GM21619 (cell line): ENCODE results near the gene LETM1.

Experiments
- ATAC-seq: cut with Tn5 transposase; IDR thresholded peaks from one replicate; pipeline ENCODE4 v1.9.1; 2021; ENCODE audit not compliant: unreplicated experiment

LETM1 gene

DNA sequence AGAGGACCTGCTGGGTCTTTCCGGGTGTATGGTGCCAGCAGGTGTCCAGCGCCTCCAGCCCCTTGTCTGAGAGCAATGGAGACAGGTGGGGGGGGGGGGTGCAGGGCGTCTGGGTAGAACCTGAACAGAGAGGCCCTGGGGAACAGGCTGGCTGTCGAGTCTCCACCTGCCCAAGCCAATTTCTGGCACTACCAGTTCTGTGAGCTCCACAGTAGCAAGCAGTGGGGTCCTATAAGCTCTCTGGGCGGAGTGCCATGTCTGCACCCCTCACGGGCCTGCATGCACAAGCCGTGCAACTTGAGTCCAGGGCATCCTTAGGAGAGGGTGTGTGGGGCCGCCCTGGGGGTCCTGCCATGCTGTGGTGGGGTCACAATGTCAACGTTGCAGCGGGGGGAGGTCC is 72.9 kb downstream of the LETM1 start:
- no peak for ATAC-seq

DNA sequence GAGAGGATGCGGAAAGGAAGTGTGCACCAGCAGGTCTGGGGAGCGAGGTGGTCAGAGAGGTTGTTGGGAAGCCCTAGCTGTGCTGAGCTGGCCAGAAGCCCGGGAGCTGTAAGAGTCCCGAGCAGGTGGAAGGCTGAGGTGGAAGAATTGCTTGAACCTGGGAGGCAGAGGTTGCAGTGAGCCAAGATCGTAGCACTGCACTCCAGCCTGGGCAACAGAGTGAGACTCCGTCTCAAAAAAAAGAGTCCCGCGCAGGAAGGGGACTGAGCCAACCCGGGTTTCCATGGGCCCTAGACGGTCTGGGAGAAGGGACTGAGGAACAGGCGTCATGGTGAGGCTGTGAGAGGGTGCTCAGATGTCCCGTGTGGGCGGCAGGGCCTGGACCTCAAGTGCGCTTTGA is 75.5 kb downstream of the LETM1 start:
- ATAC-seq: no peak

GRCh38 chr4:1779588-1780382 is 76.2 kb downstream of the LETM1 start:
- no peak for ATAC-seq

- no peak for ATAC-seq
Measured at GRCh38 chr4:1778642-1779392, 77.1 kb downstream of the LETM1 start.

GRCh38 chr4:1777822-1778641 is 77.9 kb downstream of the LETM1 start:
- no peak for ATAC-seq

DNA sequence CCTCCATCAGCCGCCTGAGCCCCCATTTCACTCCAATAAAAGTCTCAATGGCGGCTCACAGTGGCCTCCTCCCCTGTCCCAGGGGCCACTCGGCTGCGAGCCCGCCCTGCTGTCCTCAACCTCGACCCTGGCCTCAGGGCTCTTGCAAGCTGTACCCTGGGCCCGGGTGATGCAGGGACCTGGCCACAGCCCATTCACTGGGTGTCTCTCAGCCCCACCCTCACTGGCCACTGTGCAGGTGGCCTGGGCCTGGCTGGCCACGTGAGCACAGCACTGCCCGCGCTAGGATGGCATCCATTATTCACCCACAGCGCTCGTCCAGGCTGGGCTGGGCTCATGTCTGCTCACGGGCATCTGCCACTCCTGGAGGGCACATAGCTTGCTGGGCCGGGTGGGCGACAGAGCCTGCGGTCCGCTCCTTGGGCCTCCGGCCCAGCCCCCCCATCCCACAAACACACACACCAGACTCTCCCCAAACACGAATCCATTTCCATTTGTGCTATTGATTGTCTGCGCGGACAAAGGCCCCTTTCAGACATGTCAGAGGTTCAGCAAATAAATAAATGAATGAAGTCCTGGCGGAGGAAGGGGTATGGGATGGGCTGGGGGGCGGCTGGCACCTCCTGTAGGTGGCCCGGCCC is 79.3 kb downstream of the LETM1 start:
- no peak for ATAC-seq

DNA sequence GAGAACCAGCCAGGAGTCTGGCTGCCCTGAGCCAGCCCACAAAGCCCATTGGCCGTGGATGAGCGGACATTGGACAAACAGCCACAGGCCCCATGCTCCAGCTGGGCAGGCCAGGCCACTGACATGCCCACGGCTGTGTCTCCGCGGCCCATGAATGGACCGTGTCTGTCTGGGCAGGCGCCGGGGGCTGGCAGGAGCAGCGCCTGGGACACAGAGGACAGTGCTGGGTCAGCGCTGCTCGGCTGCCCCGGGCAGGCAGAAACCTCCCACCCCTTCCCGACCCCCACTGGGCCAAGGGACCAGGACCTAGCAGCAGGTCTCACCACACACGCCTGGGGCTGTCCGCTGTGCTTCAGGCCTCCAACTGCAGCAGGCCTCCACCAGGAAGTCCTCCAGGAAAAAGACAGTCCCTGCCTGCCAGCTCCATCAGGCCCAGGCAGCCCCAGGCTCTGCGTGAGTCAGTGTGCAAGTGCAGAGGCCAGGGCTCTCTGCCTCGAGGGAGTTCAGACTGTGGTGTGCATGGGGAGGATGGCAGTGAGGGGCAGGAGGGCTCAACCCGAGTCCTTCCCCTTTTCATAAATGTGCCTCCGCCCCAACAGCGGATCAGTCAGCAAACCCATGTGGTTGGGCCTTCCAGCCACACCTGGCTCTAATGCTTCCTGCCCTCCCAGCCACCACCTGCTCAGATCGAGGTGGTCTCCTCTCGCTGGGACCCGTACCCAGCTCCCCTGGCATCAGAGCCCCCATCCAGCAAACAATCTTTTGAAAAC is 80.0 kb downstream of the LETM1 start:
- no peak for ATAC-seq

- no peak for ATAC-seq
Measured at GRCh38 chr4:1773754-1774153, 82.2 kb downstream of the LETM1 start.

DNA sequence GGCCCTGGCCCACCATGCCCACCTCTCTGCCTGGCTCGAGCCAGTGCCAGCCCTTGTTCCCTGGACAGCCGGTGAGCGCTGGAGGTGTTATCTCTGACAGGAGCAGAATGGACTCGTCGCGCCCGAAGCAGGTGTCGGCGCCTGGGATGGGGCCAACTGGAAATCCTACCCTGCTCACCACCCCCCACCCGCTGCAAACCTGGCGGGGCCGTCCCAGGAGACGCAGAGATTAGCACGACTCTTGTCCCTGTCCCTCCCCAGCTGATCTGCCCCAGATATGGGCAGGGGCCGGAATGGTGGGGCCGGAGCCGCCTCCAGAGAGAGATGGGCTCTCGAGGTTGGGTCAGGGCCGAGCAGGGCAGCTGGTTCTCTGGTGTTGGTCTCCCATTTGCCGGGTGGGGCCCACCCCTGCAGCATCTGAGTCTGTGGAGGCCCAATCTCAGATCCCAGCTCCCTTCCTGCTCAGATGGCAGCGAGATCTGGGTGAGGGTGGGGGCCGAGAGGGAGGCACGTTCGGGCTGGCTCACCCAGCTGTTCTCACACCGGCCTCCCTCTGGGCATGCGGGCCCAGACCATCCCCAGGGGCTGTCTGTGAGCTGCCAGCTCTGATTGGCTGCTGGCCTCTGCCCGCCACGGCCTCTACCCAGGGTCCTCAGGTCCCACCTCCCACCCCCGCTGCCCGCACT is 83.0 kb downstream of the LETM1 start:
- ATAC-seq: no peak

- ATAC-seq: no peak
Measured at GRCh38 chr4:1771555-1772305, 84.2 kb downstream of the LETM1 start.

DNA sequence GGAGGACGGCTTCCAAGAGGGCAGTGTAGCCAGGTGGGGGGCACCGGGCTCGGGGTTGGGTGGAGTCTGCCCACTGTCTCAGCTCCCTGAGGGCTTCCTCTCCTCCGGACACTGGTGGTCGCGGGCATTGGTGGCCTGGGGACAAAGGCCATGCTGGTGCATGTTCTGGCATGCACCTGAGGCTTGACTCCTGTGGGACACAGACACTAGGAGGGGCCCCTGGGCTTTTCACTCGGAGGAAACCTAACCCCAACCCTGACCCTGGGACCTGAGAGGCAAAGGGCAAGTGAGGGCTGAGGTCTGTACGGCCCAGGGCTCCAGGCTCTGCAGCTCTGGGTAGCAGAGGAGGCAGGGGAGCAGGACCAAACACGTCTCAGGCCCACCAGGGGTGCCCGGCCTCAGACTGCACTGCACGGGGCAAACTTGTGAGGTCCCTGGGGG is 85.1 kb downstream of the LETM1 start:
- ATAC-seq: no peak

DNA sequence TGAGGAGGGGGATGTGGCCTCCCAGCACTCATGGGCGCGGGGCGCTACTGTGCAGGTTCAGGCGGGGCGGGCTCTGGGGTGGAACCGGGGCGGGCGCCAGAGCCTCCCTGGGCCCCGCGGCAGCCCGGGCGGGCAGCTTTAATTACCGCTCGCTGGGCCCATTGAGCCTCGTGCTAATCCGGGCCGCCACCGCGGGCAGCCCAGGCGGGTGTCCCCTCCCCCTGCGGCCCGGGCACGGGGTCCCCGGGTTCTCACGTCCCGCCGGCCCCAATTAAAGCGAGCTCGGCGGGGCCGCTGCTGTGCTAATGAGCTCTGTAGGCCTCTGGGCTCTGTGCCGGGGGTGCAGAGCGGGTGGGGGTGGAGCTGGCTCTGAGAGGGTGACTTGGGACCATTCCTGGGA is 85.7 kb downstream of the LETM1 start:
- no peak for ATAC-seq

DNA sequence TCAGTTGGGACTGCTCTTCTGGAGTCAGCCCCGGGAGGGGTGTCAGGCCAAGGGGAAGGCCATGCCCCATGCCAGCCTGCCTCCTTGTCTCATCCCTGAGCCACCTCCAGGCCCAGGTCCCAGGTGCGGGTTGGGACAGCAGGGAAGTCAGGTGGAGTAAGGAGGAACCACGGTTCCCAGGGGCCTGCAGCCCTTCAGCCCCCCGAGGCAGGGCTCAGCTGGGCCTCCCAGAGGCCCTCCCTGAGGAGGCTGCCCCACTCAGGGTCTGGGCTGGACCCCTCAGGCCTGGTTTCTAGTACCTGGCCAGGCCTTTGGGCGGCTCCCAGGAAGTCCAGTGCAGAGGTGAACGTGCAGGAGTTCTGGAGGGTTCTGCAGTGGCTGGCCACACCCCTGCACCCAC is 86.3 kb downstream of the LETM1 start:
- ATAC-seq: no peak

DNA sequence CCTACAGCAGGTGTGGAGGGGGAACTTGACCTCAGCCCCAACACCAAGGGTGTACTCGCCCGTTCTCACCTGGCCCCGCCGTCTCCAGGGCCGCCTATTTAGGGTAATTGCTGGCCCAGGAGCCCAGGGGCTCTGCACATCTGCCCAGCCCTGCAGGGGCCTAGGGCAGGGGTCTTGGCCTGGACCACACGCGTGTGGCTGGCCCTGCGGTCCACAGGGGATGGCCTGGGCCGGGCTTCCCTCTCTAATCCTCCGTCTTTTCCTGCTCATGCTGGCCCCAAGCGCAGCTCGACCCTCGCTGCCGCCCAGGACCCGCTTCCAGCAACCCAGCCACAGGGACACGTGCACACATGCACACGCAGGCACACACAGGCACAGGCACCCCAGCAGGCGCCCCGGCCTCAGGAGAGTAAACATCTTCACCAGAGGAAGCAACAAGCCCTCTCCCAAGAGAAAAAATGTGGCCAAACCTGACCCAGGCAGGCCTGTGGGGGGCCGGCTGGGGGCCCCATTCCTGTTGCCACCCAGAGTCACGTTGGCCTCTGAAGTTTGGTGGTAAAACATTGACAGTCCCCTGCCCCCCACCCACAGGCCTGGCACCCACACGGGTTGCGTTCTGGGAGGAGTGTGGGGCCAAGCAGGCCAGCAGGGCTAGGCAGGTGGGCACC is 87.5 kb downstream of the LETM1 start:
- no peak for ATAC-seq

GRCh38 chr4:1767770-1768366 is 88.1 kb downstream of the LETM1 start:
- ATAC-seq: no peak

DNA sequence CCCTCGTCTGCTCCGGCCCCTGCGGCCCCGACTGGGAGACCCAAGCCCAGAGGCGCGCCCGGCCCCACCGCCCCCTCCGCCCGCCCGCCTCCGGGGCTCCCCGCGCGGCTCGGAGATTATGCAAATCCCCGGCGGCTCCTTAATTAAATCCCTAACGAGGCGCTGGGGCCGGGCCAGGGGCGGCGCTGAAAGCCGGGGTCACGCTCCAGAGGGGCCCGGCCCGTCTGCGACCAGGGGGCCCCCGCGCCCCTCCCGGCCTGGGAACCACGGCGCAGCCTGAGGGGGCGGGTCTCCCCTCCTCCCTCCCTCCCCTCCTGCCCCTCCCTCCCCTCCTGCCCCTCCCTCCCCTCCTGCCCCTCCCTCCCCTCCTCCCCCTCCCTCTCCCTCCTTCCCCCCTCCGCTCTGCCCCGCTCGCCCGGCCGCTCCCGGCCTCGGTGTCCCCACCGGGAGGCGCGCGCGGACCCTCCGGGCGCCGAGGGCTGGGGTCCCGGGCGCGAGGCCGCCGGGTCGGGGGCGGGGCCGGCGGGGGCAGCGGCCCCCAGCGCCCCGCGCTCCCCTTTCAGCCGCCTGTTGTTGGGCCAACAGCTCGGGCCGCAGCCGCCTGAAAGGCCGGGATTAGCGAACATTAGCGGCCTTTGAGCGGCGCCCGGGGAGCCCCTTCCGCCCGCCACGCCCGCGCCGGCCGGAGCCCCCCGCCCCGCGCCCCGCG is 88.7 kb downstream of the LETM1 start:
- no peak for ATAC-seq
